H9 (cell line): ENCODE measurements around the gene CPNE2. TPM values are rescaled to one million over a fixed set of nuclear protein-coding genes. Genes with fewer than 3 reads are reported as not detected.

Experiments used
- DNase-seq: peaks from one replicate; pipeline ENCODE4 v3.0.0-alpha.2; 2017
- H2AFZ ChIP-seq: one replicate; pipeline ENCODE4 v1.6.1; 2013; ENCODE audit warnings: mild to moderate bottlenecking, low read length, control low read depth, moderate library complexity
- H2AK5ac ChIP-seq: 2 replicates; pipeline ENCODE4 v1.6.1; 2013; ENCODE audit warnings: low read length, control low read depth, mixed read lengths; ENCODE audit not compliant: insufficient read length
- H2BK120ac ChIP-seq: one replicate; pipeline ENCODE4 v1.6.1; 2013; ENCODE audit warnings: low read depth, mild to moderate bottlenecking, low read length, control low read depth, inconsistent platforms; ENCODE audit not compliant: poor library complexity, severe bottlenecking
- H2BK12ac ChIP-seq: 2 replicates; pipeline ENCODE4 v1.6.1; 2013; ENCODE audit warnings: low read length, control low read depth, mixed read lengths, low read depth; ENCODE audit not compliant: insufficient read length
- H2BK15ac ChIP-seq: 2 replicates; pipeline ENCODE4 v1.6.1; 2013; ENCODE audit warnings: low read depth, low read length, control low read depth
- H2BK20ac ChIP-seq: one replicate; pipeline ENCODE4 v1.6.1; 2013; ENCODE audit warnings: low read depth, mild to moderate bottlenecking, low read length, control low read depth, inconsistent platforms; ENCODE audit not compliant: poor library complexity, severe bottlenecking
- H2BK5ac ChIP-seq: 2 replicates; pipeline ENCODE4 v1.6.1; 2013; ENCODE audit warnings: low read length, control low read depth, mixed read lengths; ENCODE audit not compliant: insufficient read length
- H3K14ac ChIP-seq: 2 replicates; pipeline ENCODE4 v1.6.1; 2013; ENCODE audit warnings: low read length, control low read depth; ENCODE audit not compliant: insufficient read depth
- H3K18ac ChIP-seq: 2 replicates; pipeline ENCODE4 v1.6.1; 2013; ENCODE audit warnings: low read depth, mild to moderate bottlenecking, mixed read lengths, low read length, control low read depth; ENCODE audit not compliant: insufficient read length
- H3K23ac ChIP-seq: 2 replicates; pipeline ENCODE4 v1.6.1; 2013; ENCODE audit warnings: low read length, control low read depth, mixed read lengths, low read depth; ENCODE audit not compliant: insufficient read length
- H3K23me2 ChIP-seq: 2 replicates; pipeline ENCODE4 v1.6.1; 2013; ENCODE audit warnings: low read depth, mild to moderate bottlenecking, mixed read lengths, low read length, control low read depth; ENCODE audit not compliant: insufficient read length, poor library complexity, severe bottlenecking
- H3K27ac ChIP-seq: 2 replicates; pipeline ENCODE4 v1.5.1; 2013; ENCODE audit warnings: low read length, control low read depth, mixed read lengths, low read depth; ENCODE audit not compliant: insufficient read length
- H3K27me3 ChIP-seq: 2 replicates; pipeline ENCODE4 v1.6.1; 2013; ENCODE audit warnings: low read length, control low read depth, inconsistent platforms; ENCODE audit not compliant: insufficient read depth
- H3K4ac ChIP-seq: 2 replicates; pipeline ENCODE4 v1.6.1; 2013; ENCODE audit warnings: low read depth, mild to moderate bottlenecking, control low read depth, inconsistent platforms, low read length, moderate library complexity
- H3K4me1 ChIP-seq: 2 replicates; pipeline ENCODE4 v1.6.1; 2013; ENCODE audit warnings: low read length, control low read depth, inconsistent platforms; ENCODE audit not compliant: insufficient read depth
- H3K4me2 ChIP-seq: 2 replicates; pipeline ENCODE4 v1.6.1; 2013; ENCODE audit warnings: low read length, control low read depth, mixed read lengths; ENCODE audit not compliant: insufficient read length, insufficient read depth
- H3K56ac ChIP-seq: 2 replicates; pipeline ENCODE4 v1.6.1; 2013; ENCODE audit warnings: low read depth, mild to moderate bottlenecking, mixed read lengths, low read length, control low read depth; ENCODE audit not compliant: insufficient read length
- H3K79me1 ChIP-seq: 2 replicates; pipeline ENCODE4 v1.6.1; 2013; ENCODE audit warnings: low read depth, mild to moderate bottlenecking, moderate library complexity, low read length, control low read depth, inconsistent platforms; ENCODE audit not compliant: insufficient read depth, poor library complexity, severe bottlenecking
- H3K79me2 ChIP-seq: 2 replicates; pipeline ENCODE4 v1.6.1; 2013; ENCODE audit warnings: low read length, control low read depth, inconsistent platforms; ENCODE audit not compliant: insufficient read depth
- H3K9ac ChIP-seq: 2 replicates; pipeline ENCODE4 v1.6.1; 2013; ENCODE audit warnings: low read length, control low read depth, mixed read lengths; ENCODE audit not compliant: insufficient read length; ENCODE audit errors: extremely low read depth
- H3K9me3 ChIP-seq: one replicate; pipeline ENCODE4 v1.6.1; 2013; ENCODE audit warnings: low read depth, low read length, inconsistent platforms; ENCODE audit not compliant: control insufficient read depth
- H3T11ph ChIP-seq: one replicate; pipeline ENCODE4 v1.6.1; 2013; ENCODE audit warnings: mild to moderate bottlenecking, low read length, control low read depth, inconsistent platforms
- H4K20me1 ChIP-seq: one replicate; pipeline ENCODE4 v1.6.1; 2013; ENCODE audit not compliant: control insufficient read depth, insufficient read length, insufficient read depth
- H4K5ac ChIP-seq: 2 replicates; pipeline ENCODE4 v1.6.1; 2013; ENCODE audit warnings: low read depth, mild to moderate bottlenecking, mixed read lengths, low read length, control low read depth; ENCODE audit not compliant: insufficient read length
- H4K8ac ChIP-seq: replicated peaks from 2 replicates; pipeline ENCODE4 v1.6.1; 2013; ENCODE audit warnings: low read length, control low read depth, mixed read lengths, low read depth; ENCODE audit not compliant: insufficient read length
- H4K91ac ChIP-seq: 2 replicates; pipeline ENCODE4 v1.6.1; 2013; ENCODE audit warnings: low read depth, mild to moderate bottlenecking, moderate library complexity, mixed read lengths, low read length, control low read depth; ENCODE audit not compliant: insufficient read length
- H3K27ac Mint-ChIP-seq, 3 experiments: 2 replicates in 2 of 3; 3 replicates in 1 of 3; pipeline ENCODE4 v1.8.0; 2020 to 2021; ENCODE audit warnings: mixed read lengths in 3 of 3, mild to moderate bottlenecking in 1 of 3, moderate library complexity in 1 of 3
- H3K27me3 Mint-ChIP-seq: 2 replicates; pipeline ENCODE4 v1.8.0; 2021; ENCODE audit warnings: low read depth, mild to moderate bottlenecking, moderate library complexity, mixed read lengths
- H3K36me3 Mint-ChIP-seq, 3 experiments: 2 replicates in 2 of 3; 3 replicates in 1 of 3; pipeline ENCODE4 v1.8.0; 2020 to 2021; ENCODE audit warnings: low read depth in 3 of 3, mixed read lengths in 3 of 3; ENCODE audit not compliant: insufficient read depth in 1 of 3
- H3K4me1 Mint-ChIP-seq, 2 experiments: 2 replicates each; pipeline ENCODE4 v1.8.0; 2020; ENCODE audit warnings: mixed read lengths in 2 of 2
- H3K4me3 Mint-ChIP-seq, 2 experiments: 2 replicates in 1 of 2; 3 replicates in 1 of 2; pipeline ENCODE4 v1.8.0; 2020 to 2021; ENCODE audit warnings: mild to moderate bottlenecking in 2 of 2, mixed read lengths in 2 of 2, moderate library complexity in 1 of 2
- H3K9me3 Mint-ChIP-seq, 2 experiments: 2 replicates in 1 of 2; 3 replicates in 1 of 2; pipeline ENCODE4 v1.8.0; 2020; ENCODE audit warnings: mild to moderate bottlenecking in 2 of 2, mixed read lengths in 2 of 2, moderate library complexity in 1 of 2
- CTCF ChIP-seq: fragments of 200-600 bp; sonication (generic); conservative IDR thresholded peaks from 3 replicates; pipeline ENCODE4 v1.8.0; 2021; ENCODE audit warnings: antibody characterized with exemption, mild to moderate bottlenecking
- WGBS: extraction: QIAGEN DNeasy Blood & Tissue Kit; methylation state at CpG from one replicate; pipeline ENCODE4 v1.1.7; 2013; ENCODE audit warnings: missing lambda C conversion rate, low lambda C conversion rate, mixed read lengths; ENCODE audit not compliant: insufficient read length; ENCODE audit errors: extremely low coverage; 5-methylcytosine and 5-hydroxymethylcytosine counted together
- total RNA-seq: library from RNA; stranded (reverse); gene quantifications from 2 replicates; pipeline ENCODE4 v1.2.1, GENCODE V29; 2021

Gene CPNE2
- total RNA-seq, 1 experiment from 2014 or later: 8.0 TPM

DNA sequence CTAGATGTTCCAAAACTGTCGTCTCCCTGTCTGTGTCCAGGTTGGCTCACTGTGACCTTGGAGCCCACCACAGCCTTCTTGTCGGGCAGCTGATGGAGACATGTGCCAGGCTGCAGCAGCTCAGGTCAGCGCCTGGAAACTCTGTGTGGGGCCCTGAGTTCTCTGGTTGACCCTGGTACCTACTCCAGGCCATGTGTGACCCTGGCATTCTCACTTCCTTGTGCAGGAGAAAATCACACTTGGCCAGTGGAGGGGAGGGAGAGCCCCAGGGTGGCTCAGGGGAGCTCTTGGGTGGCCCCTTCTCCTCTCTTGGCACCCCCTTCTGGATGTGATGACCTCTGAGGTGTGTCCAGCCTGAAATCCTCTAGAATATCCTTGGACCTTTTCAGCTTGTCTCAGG is 25.0 kb upstream of the CPNE2 start:
- peaks cover 0 to 6% of the 10 kb centered on the region in 2 experiments; a peak in 1 of 4 replicates for H3K4me1 Mint-ChIP-seq
- no peak overlapping the region for H3K56ac ChIP-seq

More for the DNA sequence above, 25.0 kb upstream of the CPNE2 start:
- H3K27me3 ChIP-seq: no peaks in the 10 kb centered on the region
- H3T11ph ChIP-seq: no peak overlapping the region
- no peaks in the 10 kb centered on the region for H3K4me1 ChIP-seq
- Mint-ChIP-seq H3K9me3 (no peaks in the 10 kb centered on the region), H3K27ac (peak overlapping the region in 1 of 3 experiments; percentile 31; a peak in 1 of 7 replicates), H3K4me3 (no peak overlapping the region), H3K36me3 (no peaks in the 10 kb centered on the region), H3K27me3 (peaks cover 9% of the 10 kb centered on the region)
- no peaks in the 10 kb centered on the region for H3K79me2 ChIP-seq
- TF ChIP-seq CTCF: no peak
- no peak overlapping the region for H3K9ac ChIP-seq
- H3K23ac ChIP-seq: no peak overlapping the region
- DNase-seq: no peak
- H3K18ac ChIP-seq: no peak overlapping the region
- no peak overlapping the region for H2BK15ac ChIP-seq
- no peak overlapping the region for H2BK12ac ChIP-seq
- no peak overlapping the region; the same call in 1 of the 2 replicates for H3K14ac ChIP-seq
- no peaks in the 10 kb centered on the region for H4K20me1 ChIP-seq
- H4K91ac ChIP-seq: no peak overlapping the region
- H2BK120ac ChIP-seq: no peak overlapping the region
- H3K23me2 ChIP-seq: no peaks in the 10 kb centered on the region
- no peak overlapping the region for H4K8ac ChIP-seq
- no peak overlapping the region for H2BK20ac ChIP-seq
- H3K79me1 ChIP-seq: no peaks in the 10 kb centered on the region
- no peak overlapping the region for H2AFZ ChIP-seq
- WGBS: no CpG with 5 or more reads among the region's 3 CpGs
- no peaks in the 10 kb centered on the region for H3K9me3 ChIP-seq
- no peak overlapping the region for H2BK5ac ChIP-seq
- no peak overlapping the region for H3K27ac ChIP-seq
- H4K5ac ChIP-seq: no peak overlapping the region
- H3K4me2 ChIP-seq: no peak overlapping the region
- H3K4ac ChIP-seq: no peak overlapping the region
- no peak overlapping the region for H2AK5ac ChIP-seq
